SKM-1 treated with dmso at 0.1 percent for 144 hours (cell line): Measurements from ENCODE around the gene SRGAP3.
A peak's percentile ranks its signal among the peaks of the same experiment; 100 is the strongest.

Experiments used
- DNase-seq: peaks from one replicate; lab custom pipeline; 2025; ENCODE audit not compliant: unreplicated experiment; lab: John Stamatoyannopoulos, UW

Gene SRGAP3

GRCh38 chr3:9229325-9229724 lies 20.1 kb downstream of the SRGAP3 start:
- no peak for DNase-seq

- DNase-seq, result no peak
Observed at GRCh38 chr3:9226326-9226725, 23.1 kb downstream of the SRGAP3 start.

- DNase-seq, result no peak
Observed at GRCh38 chr3:9225268-9225667, 24.2 kb downstream of the SRGAP3 start.

- DNase-seq, result peak; percentile 35
Observed at GRCh38 chr3:9224490-9224889, 25.0 kb downstream of the SRGAP3 start.

GRCh38 chr3:9223672-9224071 lies 25.8 kb downstream of the SRGAP3 start:
- DNase-seq, result no peak

- DNase-seq, result no peak
Observed at GRCh38 chr3:9222956-9223639, 26.3 kb downstream of the SRGAP3 start.

GRCh38 chr3:9222049-9222448 lies 27.4 kb downstream of the SRGAP3 start:
- no peak for DNase-seq

- DNase-seq, result no peak
Observed at GRCh38 chr3:9218514-9218846, 31.0 kb downstream of the SRGAP3 start.

GRCh38 chr3:9217784-9218513 lies 31.5 kb downstream of the SRGAP3 start:
- DNase-seq, result no peak

- no peak for DNase-seq
Observed at GRCh38 chr3:9216736-9217135, 32.7 kb downstream of the SRGAP3 start.

GRCh38 chr3:9214599-9214998 lies 34.8 kb downstream of the SRGAP3 start:
- no peak for DNase-seq

- no peak for DNase-seq
Observed at GRCh38 chr3:9214185-9214584, 35.3 kb downstream of the SRGAP3 start.

- no peak for DNase-seq
Observed at GRCh38 chr3:9213019-9213634, 36.3 kb downstream of the SRGAP3 start.

GRCh38 chr3:9211155-9211950 lies 38.1 kb downstream of the SRGAP3 start:
- no peak for DNase-seq

GRCh38 chr3:9209777-9210176 lies 39.7 kb downstream of the SRGAP3 start:
- DNase-seq, result no peak

GRCh38 chr3:9208605-9209152 lies 40.8 kb downstream of the SRGAP3 start:
- DNase-seq, result no peak

GRCh38 chr3:9207116-9207763 lies 42.2 kb downstream of the SRGAP3 start:
- DNase-seq, result no peak

GRCh38 chr3:9206287-9206686 lies 43.2 kb downstream of the SRGAP3 start:
- DNase-seq, result no peak

- DNase-seq, result no peak
Observed at GRCh38 chr3:9205345-9206143, 43.9 kb downstream of the SRGAP3 start.
